Measurements from ENCODE around the gene APOH.

- no peak for TF ChIP-seq BHLHE40 (IDR thresholded peaks at IDR 0.05; ENCODE audit: borderline replicate concordance)
- TF ChIP-seq L3MBTL2 (conservative IDR thresholded peaks at IDR 0.05) = no peak
- TF ChIP-seq PKNOX1 (IDR thresholded peaks at IDR 0.05) = no peak
- no peak for TF ChIP-seq LEF1 (IDR thresholded peaks at IDR 0.05; ENCODE audit: borderline replicate concordance)
- TF ChIP-seq SP1 (IDR thresholded peaks at IDR 0.05) = no peak
These were observed 43.4 kb downstream of the APOH start for GRCh38 chr17:66185862-66186261.
